Measurements from ENCODE around the gene IER3.
"Not testable (repeated sequence)": the region's sequence is repeated elsewhere in the genome, so short reads cannot be mapped to it uniquely, and the experiment has no call there.

IER3 gene

DNA sequence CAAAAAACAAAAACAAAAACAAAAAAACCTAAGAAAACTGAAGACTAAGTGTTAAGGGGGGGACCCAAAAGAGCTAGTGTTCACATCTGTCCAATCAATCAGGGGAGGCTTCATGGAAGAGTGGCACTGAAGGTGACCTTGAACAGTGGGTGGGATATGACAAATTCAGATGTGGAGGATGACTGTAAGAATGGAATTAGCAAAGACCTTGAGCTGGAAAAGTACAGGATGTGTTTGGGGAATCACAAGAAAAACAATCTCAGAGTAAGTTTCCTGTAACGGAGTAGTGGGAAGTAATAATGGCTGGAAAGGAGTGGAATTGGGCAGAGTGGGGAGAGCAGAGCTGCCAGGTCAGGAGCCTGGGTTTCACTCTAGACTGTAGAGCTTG is 2.9 kb upstream of the IER3 start:
- DNase-seq, result no peak

DNA sequence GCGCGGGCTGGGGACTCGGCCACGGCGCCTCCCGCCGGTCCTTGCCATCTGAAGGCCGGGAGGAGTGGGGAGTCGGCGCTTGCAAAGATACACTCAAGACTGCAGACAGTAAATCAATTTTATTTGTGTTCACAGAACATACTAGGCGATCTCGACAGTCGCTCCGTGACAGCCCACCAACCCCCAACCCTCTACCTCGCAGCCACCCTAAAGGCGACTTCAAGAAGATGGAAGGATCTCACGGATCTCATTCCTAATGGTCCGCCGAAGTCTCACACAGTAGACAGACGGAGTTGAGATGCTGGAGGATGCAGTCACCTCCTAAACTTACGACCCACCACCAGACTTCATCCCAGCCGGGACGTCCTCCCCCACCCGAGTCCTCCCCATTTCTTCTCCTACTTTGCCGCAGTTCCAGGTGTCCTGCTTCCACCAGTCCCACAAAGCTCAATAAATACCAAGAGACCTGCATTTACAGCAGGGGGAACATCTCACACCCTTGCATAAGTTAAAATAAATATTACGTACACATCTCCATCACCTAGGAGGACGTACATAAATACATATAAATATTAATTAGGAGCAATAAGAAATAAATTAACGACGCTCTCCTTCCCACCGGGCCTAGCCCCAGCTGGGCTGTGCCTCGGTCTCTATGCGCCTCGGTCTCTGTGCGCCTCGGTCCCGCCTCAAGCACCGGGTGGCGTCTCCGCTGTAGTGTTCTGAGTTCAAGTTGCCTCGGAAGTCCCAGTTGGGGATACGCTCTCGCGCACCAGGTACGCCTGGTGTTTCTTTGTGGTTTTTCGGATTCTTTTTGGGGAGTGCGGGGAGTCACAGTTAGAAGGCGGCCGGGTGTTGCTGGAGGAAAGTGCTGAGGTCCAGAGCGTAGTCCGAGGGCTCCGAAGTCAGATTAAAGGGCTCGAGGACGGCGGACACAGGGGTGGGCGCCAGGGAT is 971 bp downstream of the IER3 start:
- DNase-seq, result no peak

DNA sequence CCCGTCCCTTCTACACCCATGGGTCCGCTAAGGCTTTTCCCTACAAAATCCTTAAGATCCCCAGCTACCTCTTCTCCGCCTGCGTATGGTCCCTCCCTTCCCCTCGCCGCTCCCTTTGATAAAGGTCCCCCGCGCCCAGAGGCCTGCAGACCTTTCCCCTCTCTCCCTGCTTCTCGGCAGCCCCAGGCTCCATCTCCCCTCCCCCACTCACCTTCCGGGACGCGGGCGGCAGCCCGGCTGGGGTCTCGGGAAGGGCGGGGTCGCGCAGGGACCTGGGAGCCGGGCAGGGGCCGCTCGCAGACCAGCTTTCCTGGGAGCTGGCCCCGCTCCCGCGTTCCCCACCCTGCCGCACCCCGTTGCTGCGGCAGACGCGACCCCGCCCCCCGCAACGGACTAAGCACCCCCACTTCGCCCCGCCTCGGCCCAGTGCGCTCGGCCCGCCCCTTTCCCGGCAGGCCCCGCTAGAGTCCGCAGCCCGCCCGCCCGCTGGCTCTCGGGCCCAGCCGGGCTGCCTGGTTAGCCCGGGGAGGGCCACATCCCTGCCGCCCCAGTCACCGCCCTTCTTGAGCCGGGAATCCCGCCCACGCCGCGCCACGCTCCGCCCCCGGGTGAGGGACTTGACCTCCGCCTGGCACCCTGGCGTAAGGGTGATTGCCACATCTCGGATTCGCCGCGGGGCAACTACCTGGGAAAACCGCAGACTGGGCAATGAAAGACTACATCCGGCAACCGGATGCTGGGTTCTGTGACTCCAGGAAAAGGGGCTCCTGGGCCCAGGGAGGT is 1.8 kb downstream of the IER3 start, which contains the start of gene FLOT1:
Gene FLOT1 (minus strand): TSS at position 372 of the 783 bp plus-strand sequence. CDS start 498 bp downstream, outside the sequence.
- DNase-seq, result peak; percentile 69

DNA sequence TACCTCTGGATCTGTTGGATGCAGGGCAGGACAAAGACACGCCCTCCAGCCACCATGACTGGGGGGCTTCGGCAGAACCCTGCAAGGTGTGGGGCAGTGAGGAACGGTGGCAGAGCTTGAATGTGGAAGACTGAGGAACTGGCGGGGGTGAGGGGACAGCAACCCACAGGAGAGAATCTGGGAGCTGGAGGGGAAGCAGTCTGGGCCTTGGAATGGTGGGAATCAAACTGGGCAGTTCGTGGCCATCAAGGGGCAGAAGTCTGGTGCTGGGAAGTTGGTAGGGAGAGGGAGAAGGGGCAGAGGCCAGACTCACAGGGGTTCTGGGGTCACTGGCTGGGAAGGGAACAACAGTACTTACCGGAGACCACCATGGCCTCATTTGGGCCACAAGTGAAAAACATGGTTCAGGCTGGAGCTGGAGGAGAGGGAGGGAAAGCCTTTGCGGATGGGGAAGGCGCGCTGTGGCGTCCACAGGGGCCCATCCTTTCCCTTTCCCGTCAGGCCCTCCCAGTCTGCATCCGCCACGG is 2.5 kb downstream of the IER3 start:
- DNase-seq, result no peak

DNA sequence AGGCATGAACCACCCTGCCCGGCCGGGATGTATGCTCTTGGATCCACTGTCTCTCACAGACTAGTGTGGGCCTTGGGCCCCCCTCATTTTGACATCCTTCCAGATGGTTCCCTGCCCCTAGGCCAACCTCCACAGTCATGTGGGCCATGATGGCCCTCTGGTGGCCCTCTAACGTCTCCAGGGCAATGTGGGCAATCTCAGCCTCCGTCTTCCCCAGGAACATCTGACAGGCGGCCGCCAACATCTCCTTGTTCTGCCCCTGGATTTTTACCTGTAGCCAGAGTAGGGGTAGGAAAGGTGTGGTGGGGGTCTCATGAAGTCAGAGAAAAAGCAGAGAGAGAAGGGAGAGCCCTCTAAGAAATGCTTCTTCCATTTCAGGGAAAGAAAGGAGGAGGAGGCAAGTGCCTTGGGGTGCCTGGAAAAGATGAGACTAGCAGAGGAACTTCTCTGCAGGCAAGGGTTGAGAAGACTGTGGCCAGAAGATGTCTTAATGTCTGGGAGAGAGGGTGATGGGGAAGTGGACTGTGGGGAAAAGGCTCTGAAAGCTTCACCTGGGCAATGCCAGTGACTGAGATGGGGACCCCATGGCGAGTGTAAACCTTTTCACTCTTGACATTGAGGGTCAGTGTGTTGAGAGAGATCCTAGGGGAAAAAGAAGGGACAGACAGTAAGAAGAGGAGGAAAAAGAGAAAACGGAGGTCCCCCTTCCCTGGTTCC is 3.1 kb downstream of the IER3 start:
- DNase-seq, result no peak

DNA sequence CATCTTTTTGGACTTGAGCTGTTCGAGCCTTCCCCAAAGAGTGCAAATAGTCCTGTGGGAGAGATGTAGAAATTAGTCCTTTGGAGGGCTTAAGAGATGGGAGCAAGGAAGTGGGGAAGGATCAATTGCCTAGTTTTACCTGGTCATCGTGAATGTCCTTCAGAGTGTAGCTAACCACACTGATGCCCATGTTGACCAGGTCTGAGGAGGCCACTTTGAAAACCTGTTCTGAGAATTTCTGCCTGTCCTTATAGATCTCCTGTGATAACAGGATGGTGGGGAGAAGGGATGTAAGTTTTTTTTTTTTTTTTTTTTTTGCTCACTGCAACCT is 3.8 kb downstream of the IER3 start:
- DNase-seq, result no peak

DNA sequence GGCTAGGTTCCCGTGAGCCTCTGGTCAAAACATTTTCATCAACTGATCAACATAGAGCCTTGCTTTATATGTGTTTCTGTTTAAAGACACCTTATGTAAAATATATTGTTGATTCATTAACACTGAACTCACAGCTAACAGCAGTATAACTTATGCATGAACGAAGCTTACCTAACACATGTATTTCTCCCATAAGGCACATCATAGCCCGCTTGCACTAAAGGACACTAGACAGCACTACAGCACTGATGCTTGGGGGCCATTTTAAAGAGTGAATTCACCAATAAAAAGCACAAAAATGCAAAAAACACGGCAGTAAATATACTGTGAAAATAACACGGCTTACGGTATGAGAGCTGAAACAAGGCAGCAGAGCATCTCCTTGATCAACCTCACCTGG is 5.8 kb downstream of the IER3 start:
- DNase-seq, result no peak

DNA sequence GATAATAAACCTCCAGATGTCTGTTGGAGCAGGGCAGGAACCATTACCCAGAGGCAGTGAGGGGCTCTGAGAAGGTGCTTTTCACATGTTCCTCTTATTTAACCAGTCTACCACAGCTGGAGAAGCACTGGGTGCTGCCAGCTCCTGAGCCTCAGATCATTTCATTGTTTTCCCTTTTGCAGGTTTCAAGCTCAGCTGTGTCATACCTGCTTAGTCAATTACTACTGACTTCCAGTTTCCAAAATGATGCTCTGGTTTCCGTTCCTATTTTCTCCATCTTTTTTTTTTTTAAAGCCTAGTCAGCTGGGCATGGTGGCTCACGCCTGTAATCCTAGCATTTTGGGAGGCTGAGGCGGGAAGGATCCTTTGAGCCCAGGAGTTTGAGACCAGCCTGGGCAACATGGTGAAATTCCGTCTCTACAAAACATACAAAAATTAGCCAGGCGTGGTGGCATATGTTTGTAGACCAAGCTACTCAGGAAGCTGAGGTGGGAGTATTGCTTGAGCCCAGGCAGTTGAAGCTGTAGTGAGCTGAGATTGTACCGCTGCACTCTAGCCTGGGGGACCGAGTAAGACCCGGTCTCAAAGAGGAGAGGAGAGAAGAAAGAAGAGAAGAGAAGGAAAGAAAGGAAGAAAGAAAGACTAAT is 8.6 kb downstream of the IER3 start:
- no peak for DNase-seq

DNA sequence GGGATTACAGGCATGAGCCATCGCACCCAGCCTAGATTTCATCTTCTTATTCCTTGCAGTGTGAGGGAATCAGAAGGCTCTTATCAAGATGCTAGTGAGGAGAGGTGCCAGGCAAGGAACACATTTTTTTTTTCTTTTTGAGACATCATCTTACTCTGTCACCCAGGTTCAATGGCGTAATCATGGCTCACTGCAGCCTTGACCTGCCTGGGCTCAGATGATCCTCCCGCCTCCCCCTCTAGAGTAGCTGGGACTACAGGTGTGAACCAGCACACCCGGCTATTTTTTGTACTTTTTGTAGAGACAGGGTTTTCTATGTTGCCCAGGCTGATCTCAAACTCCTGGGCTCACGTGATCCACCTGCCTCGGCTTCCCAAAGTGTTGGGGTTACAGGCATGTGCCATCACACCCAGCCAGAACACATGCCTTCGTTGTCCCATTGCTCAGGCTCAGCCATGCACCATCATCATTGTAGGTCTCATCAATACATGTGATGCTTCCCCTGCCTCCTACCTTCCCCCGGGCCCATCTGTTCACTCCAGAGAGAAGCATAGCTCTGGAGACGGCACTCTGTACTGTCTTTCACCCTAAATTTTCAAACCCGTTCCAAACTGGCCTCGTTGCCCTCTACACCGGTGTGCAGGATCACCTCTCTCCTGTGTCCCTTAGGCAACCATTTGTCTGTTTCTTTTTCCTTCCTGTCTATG is 12.0 kb downstream of the IER3 start:
- no peak for DNase-seq

DNA sequence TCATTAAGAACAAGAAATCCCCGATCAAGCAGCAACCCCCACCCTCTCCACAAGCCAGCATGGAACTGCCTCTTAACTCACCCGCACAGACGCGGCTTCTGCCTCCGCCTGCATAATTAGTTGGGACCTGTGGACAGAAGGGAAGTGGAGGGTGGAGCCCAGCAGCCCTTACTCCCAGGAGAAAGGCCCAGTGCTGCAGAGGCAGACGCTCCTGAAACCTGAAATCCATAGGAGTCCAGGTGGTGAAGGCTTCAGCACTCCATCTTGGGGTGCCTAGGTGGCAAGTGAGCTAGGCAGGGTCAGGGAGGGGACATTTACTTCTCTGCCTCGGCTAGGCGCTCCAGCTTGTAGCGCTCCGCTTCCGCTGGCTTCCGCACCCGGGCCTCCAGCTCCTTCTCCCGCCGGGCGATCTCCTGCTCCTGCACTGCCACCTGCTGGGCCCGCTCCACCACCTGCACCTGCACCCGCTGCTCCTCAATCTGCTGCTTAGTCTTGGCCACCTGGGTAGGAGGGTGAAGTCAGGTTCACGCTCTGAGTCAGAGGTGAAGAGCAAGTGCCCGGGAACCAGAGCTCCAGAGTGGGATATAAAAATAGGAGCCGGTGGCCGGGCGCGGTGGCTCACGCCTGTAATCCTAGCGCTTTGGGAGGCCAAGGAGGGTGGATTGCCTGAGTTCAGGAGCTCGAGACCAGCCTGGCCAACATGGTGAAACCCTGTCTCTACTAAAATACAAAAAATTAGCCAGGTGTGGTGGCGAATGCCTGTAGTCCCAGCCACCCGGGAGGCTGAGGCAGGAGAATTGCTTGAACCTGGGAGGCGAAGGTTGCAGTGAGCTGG is 13.5 kb downstream of the IER3 start:
- peak; percentile 86 for DNase-seq

DNA sequence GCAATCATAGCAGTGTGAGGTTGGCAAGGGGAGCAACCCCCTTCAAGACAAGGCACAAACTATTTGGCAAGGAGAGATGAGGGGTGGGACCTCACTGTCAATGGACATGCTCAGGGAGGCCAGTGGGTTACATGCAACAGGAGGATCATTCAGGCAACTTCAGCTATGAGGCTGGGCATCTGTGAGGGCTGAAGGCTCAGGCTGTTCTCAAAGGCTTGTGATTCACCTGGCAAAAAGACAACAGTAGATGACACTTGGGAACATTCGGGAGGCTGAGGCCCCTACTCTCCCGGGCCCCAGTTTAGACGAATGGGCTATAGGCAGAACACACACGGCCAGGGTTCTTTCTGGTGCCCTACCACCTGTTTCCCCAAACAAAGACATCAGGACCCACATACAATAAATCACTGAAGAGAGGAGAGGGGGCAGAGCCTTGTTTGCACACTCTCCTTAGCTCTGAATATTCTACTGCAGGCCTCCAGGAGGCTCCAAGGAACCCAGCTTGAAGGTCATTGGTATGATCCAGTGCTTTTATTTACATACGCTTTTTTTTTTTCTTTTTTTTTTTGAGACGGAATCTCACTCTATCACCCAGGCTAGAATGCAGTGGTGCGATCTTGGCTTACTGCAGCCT is 16.3 kb downstream of the IER3 start:
- DNase-seq, result no peak

DNA sequence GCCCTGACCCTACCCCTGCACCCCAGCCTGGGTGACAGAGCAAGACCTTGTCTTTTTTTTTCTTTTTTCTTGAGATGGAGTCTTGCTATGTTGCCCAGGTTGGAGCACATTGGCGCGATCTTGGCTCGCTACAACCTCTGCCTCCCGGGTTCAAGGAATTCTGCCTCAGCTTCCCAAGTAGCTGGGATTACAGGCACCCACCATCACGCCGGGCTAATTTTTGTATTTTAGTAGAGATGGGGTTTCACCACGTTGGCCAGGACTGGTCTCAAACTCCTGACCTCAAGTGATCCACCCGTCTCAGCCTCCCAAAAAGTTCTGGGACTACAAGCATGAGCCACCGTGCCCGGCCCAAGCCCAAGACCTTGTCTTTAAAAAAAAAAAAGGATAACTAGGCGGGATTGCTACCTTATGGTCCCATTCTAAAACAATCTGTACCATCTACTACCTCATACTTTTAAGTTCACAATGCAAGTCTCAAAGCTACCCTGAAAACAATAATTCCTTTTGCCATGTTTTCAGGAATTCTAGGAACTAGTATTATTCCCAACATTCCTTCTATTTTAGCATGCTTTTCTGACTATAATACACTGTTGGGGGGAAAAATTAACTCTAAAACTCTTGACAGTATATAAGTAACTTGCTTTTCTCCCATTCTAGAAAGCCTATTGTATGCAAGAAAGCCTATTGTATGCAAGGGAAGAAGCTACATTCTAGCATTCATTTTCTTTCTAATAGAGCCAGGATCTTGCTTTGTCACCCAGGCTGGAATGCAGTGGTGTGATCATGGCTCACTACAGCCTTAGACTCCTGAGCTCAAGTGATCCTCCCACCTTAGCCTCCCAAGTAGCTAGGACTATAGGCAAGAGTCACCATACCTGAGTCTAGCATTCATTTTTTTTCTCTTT is 17.6 kb downstream of the IER3 start:
- DNase-seq, result no peak

DNA sequence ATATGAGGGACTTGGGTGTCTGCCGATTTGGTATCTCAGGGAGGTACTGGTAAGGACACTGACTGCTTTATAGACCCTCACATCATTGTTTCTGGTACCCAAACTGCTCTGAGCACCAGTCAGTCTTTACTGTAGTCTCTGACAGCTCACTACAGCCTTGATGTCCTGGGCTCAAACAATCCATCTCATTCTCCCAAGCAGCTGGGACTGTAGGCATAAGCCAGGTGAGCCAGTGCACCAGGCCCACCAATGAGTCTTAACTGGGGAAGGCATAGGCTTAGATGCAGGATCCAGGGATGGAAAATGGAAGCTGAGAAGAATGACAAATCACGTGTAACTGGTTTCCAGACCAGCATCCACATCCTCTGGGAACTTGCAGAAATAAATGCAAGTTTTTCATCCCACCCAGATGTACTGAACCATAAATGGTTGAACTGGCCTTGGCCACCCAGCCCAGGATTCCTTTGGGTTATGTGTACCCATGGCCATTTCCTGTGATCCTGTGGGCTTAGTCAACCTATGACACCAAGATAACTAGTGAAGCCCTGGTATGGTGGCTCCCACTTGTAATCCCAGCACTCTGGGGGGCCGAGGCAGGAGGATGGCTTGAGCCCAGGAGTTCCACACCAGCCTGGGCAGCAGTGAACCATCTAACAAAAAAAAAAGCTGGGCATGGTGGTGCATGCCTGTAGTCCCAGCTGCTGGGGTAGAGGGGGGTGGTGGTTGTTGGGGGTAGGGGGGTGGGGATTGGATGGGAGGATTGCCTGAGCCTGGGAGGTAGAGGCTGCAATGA is 18.4 kb downstream of the IER3 start:
- DNase-seq, result no peak

DNA sequence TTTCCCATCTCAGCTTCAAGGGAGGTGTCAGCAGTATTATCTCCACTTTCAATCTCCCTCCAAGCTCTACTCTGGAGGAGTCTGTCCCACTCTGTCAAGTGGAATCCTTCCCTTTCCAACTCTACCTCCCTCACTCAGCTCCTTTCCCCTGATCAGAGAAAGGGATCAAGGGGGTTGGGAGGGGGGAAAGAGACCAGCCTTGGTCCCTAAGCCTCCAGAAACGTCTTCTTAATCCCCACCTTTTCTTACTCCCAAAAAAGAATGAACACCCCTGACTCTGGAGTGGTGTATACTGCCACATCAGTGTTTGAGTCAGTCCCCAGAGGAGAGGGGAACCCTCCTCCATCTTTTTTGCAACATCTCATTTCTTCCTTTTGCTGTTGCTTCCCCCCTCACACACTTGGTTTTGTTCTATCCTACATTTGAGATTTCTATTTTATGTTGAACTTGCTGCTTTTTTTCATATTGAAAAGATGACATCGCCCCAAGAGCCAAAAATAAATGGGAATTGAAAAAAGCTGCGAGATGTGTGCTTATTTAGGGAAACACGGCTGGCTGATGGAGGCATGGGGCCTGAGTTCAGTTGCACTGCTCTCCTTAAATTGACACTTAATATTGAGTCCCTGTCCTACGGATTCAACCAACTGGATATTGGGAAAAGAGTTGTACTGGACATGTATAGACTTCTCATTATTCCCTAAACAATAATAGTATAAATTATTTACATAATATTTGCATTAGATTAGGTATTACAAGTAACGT is 19.3 kb downstream of the IER3 start:
- no peak for DNase-seq

DNA sequence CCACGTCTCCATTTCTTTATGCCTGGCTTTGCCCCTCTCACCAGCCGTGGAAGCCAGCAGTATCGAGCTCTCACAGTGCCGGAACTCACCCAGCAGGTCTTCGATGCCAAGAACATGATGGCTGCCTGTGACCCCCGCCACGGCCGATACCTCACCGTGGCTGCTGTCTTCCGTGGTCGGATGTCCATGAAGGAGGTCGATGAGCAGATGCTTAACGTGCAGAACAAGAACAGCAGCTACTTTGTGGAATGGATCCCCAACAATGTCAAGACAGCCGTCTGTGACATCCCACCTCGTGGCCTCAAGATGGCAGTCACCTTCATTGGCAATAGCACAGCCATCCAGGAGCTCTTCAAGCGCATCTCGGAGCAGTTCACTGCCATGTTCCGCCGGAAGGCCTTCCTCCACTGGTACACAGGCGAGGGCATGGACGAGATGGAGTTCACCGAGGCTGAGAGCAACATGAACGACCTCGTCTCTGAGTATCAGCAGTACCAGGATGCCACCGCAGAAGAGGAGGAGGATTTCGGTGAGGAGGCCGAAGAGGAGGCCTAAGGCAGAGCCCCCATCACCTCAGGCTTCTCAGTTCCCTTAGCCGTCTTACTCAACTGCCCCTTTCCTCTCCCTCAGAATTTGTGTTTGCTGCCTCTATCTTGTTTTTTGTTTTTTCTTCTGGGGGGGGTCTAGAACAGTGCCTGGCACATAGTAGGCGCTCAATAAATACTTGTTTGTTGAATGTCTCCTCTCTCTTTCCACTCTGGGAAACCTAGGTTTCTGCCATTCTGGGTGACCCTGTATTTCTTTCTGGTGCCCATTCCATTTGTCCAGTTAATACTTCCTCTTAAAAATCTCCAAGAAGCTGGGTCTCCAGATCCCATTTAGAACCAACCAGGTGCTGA is 20.3 kb downstream of the IER3 start:
- DNase-seq, result not testable (repeated sequence)

DNA sequence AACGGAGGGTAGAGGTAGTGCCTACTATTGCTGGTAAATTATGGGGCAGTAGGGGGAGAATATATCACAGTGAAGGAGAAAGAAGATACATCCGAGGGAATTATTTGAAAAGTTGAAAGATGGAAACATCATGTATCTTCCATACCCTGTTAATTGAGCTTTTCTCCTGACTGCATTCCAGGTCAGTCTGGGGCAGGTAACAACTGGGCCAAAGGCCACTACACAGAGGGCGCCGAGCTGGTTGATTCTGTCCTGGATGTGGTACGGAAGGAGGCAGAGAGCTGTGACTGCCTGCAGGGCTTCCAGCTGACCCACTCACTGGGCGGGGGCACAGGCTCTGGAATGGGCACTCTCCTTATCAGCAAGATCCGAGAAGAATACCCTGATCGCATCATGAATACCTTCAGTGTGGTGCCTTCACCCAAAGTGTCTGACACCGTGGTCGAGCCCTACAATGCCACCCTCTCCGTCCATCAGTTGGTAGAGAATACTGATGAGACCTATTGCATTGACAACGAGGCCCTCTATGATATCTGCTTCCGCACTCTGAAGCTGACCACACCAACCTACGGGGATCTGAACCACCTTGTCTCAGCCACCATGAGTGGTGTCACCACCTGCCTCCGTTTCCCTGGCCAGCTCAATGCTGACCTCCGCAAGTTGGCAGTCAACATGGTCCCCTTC is 21.0 kb downstream of the IER3 start:
- DNase-seq, result not testable (repeated sequence)

Data from NCI-H2171 (cell line).